Liver (tissue), 9 donors: ENCODE results near the gene AMPD1. TPM values are rescaled to one million over a fixed set of nuclear protein-coding genes. Genes with fewer than 3 reads are reported as not detected.

Experiments
- DNase-seq: peaks from one replicate; pipeline ENCODE4 v3.0.0-alpha.2; 2017; ENCODE audit warnings: low spot score
- H3K27ac ChIP-seq, 2 donors: one replicate each; pipeline ENCODE4 v1.7.0; 2013; ENCODE audit warnings: inconsistent platforms in 2 of 2, low read length in 2 of 2, control low read depth in 1 of 2, low read depth in 1 of 2, mild to moderate bottlenecking in 1 of 2
- H3K27me3 ChIP-seq, 4 donors: one replicate each; pipeline versions ENCODE4 v1.6.1 to v1.7.0; 2013; ENCODE audit warnings: low read length in 3 of 4, inconsistent platforms in 1 of 4, mild to moderate bottlenecking in 1 of 4, moderate library complexity in 1 of 4; ENCODE audit not compliant: control insufficient read depth in 4 of 4, insufficient read depth in 4 of 4
- H3K36me3 ChIP-seq, 4 donors: one replicate each; pipeline versions ENCODE4 v1.6.1 to v1.7.0; 2013; ENCODE audit warnings: low read length in 3 of 4, mild to moderate bottlenecking in 3 of 4, low read depth in 1 of 4, moderate library complexity in 1 of 4; ENCODE audit not compliant: control insufficient read depth in 4 of 4, insufficient read depth in 3 of 4
- H3K4me1 ChIP-seq, 4 donors: one replicate each; pipeline versions ENCODE4 v1.6.1 to v1.7.0; 2013; ENCODE audit warnings: low read length in 3 of 4, mild to moderate bottlenecking in 3 of 4, moderate library complexity in 1 of 4; ENCODE audit not compliant: control insufficient read depth in 4 of 4, insufficient read depth in 4 of 4
- H3K4me3 ChIP-seq, 3 donors: one replicate each; pipeline versions ENCODE4 v1.6.1 to v1.7.0; 2013; ENCODE audit warnings: low read length in 3 of 3, control low read depth in 1 of 3, low read depth in 1 of 3, mild to moderate bottlenecking in 1 of 3
- H3K9ac ChIP-seq, 2 donors: one replicate each; pipeline ENCODE4 v1.7.0; 2013; ENCODE audit warnings: low read length in 2 of 2, mild to moderate bottlenecking in 2 of 2, moderate library complexity in 2 of 2, control low read depth in 1 of 2, low read depth in 1 of 2
- H3K9me3 ChIP-seq, 4 donors: one replicate each; pipeline versions ENCODE4 v1.6.1 to v1.7.0; 2013; ENCODE audit warnings: low read length in 3 of 4; ENCODE audit not compliant: control insufficient read depth in 4 of 4
- ATF3 ChIP-seq: IDR thresholded peaks from 2 replicates; pipeline ENCODE4 v1.6.1; 2016; ENCODE audit warnings: antibody characterized with exemption
- CTCF ChIP-seq: fragments of 150-350 bp; IDR thresholded peaks from 2 replicates; pipeline ENCODE4 v1.5.1; 2017; ENCODE audit warnings: improper control_type of control experiment, low read depth, low read length; ENCODE audit not compliant: missing input control
- EGR1 ChIP-seq, 2 donors: IDR thresholded peaks; 2 replicates each; pipeline ENCODE4 v1.6.1; 2016 to 2018; ENCODE audit warnings: antibody characterized with exemption in 2 of 2, low read depth in 2 of 2
- FOXA1 ChIP-seq: IDR thresholded peaks from 2 replicates; pipeline ENCODE4 v1.6.1; 2016; ENCODE audit warnings: antibody characterized with exemption
- FOXA2 ChIP-seq: IDR thresholded peaks from 2 replicates; pipeline ENCODE4 v1.6.1; 2016; ENCODE audit warnings: antibody characterized with exemption
- GABPA ChIP-seq, 2 donors: IDR thresholded peaks in 1 of 2; conservative IDR thresholded peaks in 1 of 2; 2 replicates each; pipeline ENCODE4 v1.6.1; 2016; ENCODE audit warnings: antibody characterized with exemption in 2 of 2, mild to moderate bottlenecking in 1 of 2, moderate library complexity in 1 of 2
- HNF4A ChIP-seq, 2 donors: conservative IDR thresholded peaks; 2 replicates each; pipeline ENCODE4 v1.6.1; 2016; ENCODE audit warnings: antibody characterized with exemption in 2 of 2, mild to moderate bottlenecking in 2 of 2
- HNF4G ChIP-seq: IDR thresholded peaks from 2 replicates; pipeline ENCODE4 v1.6.1; 2016; ENCODE audit warnings: antibody characterized with exemption
- JUND ChIP-seq, 2 donors: IDR thresholded peaks; 2 replicates each; pipeline ENCODE4 v1.6.1; 2016; ENCODE audit warnings: antibody characterized with exemption in 2 of 2
- NR2F2 ChIP-seq: IDR thresholded peaks from 2 replicates; pipeline ENCODE4 v1.6.1; 2016; ENCODE audit warnings: antibody characterized with exemption
- RAD21 ChIP-seq, 2 donors: IDR thresholded peaks; 2 replicates each; pipeline ENCODE4 v1.6.1; 2016; ENCODE audit warnings: antibody characterized with exemption in 2 of 2, mild to moderate bottlenecking in 2 of 2
- RXRA ChIP-seq, 2 donors: IDR thresholded peaks; 2 replicates each; pipeline ENCODE4 v1.6.1; 2017 to 2018; ENCODE audit warnings: antibody characterized with exemption in 2 of 2, mild to moderate bottlenecking in 1 of 2
- SP1 ChIP-seq: IDR thresholded peaks from 2 replicates; pipeline ENCODE4 v1.6.1; 2018; ENCODE audit warnings: antibody characterized with exemption, mild to moderate bottlenecking
- TAF1 ChIP-seq: conservative IDR thresholded peaks from 2 replicates; pipeline ENCODE4 v1.6.1; 2016; ENCODE audit warnings: antibody characterized with exemption, mild to moderate bottlenecking
- YY1 ChIP-seq: IDR thresholded peaks from 2 replicates; pipeline ENCODE4 v1.6.1; 2016; ENCODE audit warnings: antibody characterized with exemption, mild to moderate bottlenecking
- ZBTB33 ChIP-seq: IDR thresholded peaks from 2 replicates; pipeline ENCODE4 v1.6.1; 2016; ENCODE audit warnings: antibody characterized with exemption
- WGBS: extraction: QIAGEN DNeasy Blood & Tissue Kit; methylation state at CpG from one replicate; pipeline ENCODE4 v1.1.7; 2013; 5-methylcytosine and 5-hydroxymethylcytosine counted together
- polyA plus RNA-seq, 2 donors: library from polyadenylated mRNA; stranded (reverse) in 1 of 2; unstranded in 1 of 2; fragments of 200-250 nt in 1 of 2; fragments of >200 nt in 1 of 2; fragmentation: Nextera tagmentation in 1 of 2; extraction: Ambion mirVana in 1 of 2; gene quantifications; one replicate each; pipeline versions ENCODE4 v1.2.1 to v1.2.3, GENCODE V29; 2013 to 2015
- total RNA-seq, 2 donors: library from RNA; depleted of rRNA; stranded (reverse); fragments of >200 nt; gene quantifications; one replicate each; pipeline ENCODE4 v1.2.3, GENCODE V29; 2014
- TF ChIP-seq, protein P1 (sequence below): IDR thresholded peaks from 2 replicates; pipeline ENCODE4 v1.6.1; 2016; ENCODE audit warnings: antibody characterized with exemption
- TF ChIP-seq, protein P2 (sequence below): IDR thresholded peaks from 2 replicates; pipeline ENCODE4 v1.6.1; 2016; ENCODE audit warnings: antibody characterized with exemption, mild to moderate bottlenecking
- donor health status: healthy.
- donor health status: healthy.
- donor health status: healthy.
- donor health status: healthy.
- donor health status: healthy.

The AMPD1 gene
- total and polyA plus RNA-seq, 4 donors = 0.03 TPM; not detected in 3

DNA sequence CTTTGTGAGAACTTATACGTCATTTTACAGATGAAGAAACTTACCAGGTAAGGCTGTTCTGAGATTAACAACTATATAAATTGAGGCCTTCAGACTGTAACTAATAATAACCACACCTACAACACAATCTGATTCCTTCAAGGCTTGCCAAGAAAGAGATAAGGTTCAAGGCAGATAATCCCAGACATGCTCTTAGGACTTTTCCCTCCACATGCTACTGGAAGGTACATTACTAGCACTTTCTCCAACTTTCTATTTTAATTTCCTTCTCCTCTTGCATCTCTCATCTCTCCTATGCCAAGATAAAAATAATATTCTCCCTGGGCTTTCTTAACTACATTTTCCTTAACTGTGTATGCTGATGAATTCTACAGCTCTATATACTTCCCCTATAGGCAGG, 40.1 kb upstream of the AMPD1 start:
- no peak overlapping the region for H3K4me3 ChIP-seq
- TF ChIP-seq, protein P1, sequence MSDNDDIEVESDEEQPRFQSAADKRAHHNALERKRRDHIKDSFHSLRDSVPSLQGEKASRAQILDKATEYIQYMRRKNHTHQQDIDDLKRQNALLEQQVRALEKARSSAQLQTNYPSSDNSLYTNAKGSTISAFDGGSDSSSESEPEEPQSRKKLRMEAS = no peak
- TF ChIP-seq NR2F2 = no peak
- TF ChIP-seq ZBTB33 = no peak
- TF ChIP-seq HNF4G = no peak
- TF ChIP-seq EGR1 (IDR thresholded peaks at IDR 0.05; ENCODE audit: low read depth in 2 of 2) = no peak
- no peak for TF ChIP-seq FOXA1
- no peak for TF ChIP-seq TAF1
- TF ChIP-seq RAD21 (IDR thresholded peaks at IDR 0.05) = no peak
- TF ChIP-seq RXRA (IDR thresholded peaks at IDR 0.05) = no peak
- TF ChIP-seq, protein P2, sequence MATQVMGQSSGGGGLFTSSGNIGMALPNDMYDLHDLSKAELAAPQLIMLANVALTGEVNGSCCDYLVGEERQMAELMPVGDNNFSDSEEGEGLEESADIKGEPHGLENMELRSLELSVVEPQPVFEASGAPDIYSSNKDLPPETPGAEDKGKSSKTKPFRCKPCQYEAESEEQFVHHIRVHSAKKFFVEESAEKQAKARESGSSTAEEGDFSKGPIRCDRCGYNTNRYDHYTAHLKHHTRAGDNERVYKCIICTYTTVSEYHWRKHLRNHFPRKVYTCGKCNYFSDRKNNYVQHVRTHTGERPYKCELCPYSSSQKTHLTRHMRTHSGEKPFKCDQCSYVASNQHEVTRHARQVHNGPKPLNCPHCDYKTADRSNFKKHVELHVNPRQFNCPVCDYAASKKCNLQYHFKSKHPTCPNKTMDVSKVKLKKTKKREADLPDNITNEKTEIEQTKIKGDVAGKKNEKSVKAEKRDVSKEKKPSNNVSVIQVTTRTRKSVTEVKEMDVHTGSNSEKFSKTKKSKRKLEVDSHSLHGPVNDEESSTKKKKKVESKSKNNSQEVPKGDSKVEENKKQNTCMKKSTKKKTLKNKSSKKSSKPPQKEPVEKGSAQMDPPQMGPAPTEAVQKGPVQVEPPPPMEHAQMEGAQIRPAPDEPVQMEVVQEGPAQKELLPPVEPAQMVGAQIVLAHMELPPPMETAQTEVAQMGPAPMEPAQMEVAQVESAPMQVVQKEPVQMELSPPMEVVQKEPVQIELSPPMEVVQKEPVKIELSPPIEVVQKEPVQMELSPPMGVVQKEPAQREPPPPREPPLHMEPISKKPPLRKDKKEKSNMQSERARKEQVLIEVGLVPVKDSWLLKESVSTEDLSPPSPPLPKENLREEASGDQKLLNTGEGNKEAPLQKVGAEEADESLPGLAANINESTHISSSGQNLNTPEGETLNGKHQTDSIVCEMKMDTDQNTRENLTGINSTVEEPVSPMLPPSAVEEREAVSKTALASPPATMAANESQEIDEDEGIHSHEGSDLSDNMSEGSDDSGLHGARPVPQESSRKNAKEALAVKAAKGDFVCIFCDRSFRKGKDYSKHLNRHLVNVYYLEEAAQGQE = no peak
- TF ChIP-seq FOXA2 = no peak
- no peak for TF ChIP-seq GABPA (IDR thresholded peaks at IDR 0.05 in 1 of 2, conservative IDR thresholded peaks at IDR 0.05 in 1 of 2)
- TF ChIP-seq SP1 = no peak
- no peak for TF ChIP-seq YY1
- TF ChIP-seq CTCF = no peak
- no peak for TF ChIP-seq ATF3
- TF ChIP-seq HNF4A (conservative IDR thresholded peaks at IDR 0.05) = no peak
- TF ChIP-seq JUND (IDR thresholded peaks at IDR 0.05) = no peak
- no peak overlapping the region for H3K27ac ChIP-seq
- H3K9ac ChIP-seq = no peak overlapping the region
- H3K27me3 ChIP-seq = no peaks in the 10 kb centered on the region
- no peak for DNase-seq
- H3K4me1 ChIP-seq = peaks cover 0 to 6% (median 4%) of the 10 kb centered on the region in 4 donors
- H3K36me3 ChIP-seq = peaks cover 6 to 72% (median 64%) of the 10 kb centered on the region in 4 donors
- 93% methylated on average over 1 of the region's 1 CpG for WGBS
- no peaks in the 10 kb centered on the region for H3K9me3 ChIP-seq
